ENCODE data around the gene ITGBL1.

The ITGBL1 gene

GRCh38 chr13:101623470-101624209 is 171.2 kb downstream of the ITGBL1 start:
- in situ Hi-C loops (cut with HindIII; ENCODE audit: low sequenced_read_pairs), result no loop called here
- DNase-seq (ENCODE audit: low read depth), result no peak
- TF ChIP-seq CTCF (IDR thresholded peaks at IDR 0.05; ENCODE audit: low read depth, low read length, missing control alignments), result no peak
- H3K4me3 ChIP-seq (ENCODE audit: low read depth, low read length), result no peak overlapping the region

GRCh38 chr13:101624210-101624922 is 171.9 kb downstream of the ITGBL1 start:
- no peak overlapping the region for H3K4me3 ChIP-seq (ENCODE audit: low read depth, low read length)
- DNase-seq (ENCODE audit: low read depth), result no peak
- no peak for TF ChIP-seq CTCF (IDR thresholded peaks at IDR 0.05; ENCODE audit: low read depth, low read length, missing control alignments)
- in situ Hi-C loops (cut with HindIII; ENCODE audit: low sequenced_read_pairs), result no loop called here

GRCh38 chr13:101624981-101625380 is 172.5 kb downstream of the ITGBL1 start:
- in situ Hi-C loops (cut with HindIII; ENCODE audit: low sequenced_read_pairs), result no loop called here
- DNase-seq (ENCODE audit: low read depth), result no peak
- no peak overlapping the region for H3K4me3 ChIP-seq (ENCODE audit: low read depth, low read length)
- no peak for TF ChIP-seq CTCF (IDR thresholded peaks at IDR 0.05; ENCODE audit: low read depth, low read length, missing control alignments)

GRCh38 chr13:101626925-101627555 is 174.6 kb downstream of the ITGBL1 start:
- no peak for TF ChIP-seq CTCF (IDR thresholded peaks at IDR 0.05; ENCODE audit: low read depth, low read length, missing control alignments)
- H3K4me3 ChIP-seq (ENCODE audit: low read depth, low read length), result no peak overlapping the region
- no peak for DNase-seq (ENCODE audit: low read depth)
- in situ Hi-C loops (cut with HindIII; ENCODE audit: low sequenced_read_pairs), result no loop called here

- no peak overlapping the region for H3K4me3 ChIP-seq (ENCODE audit: low read depth, low read length)
- no peak for DNase-seq (ENCODE audit: low read depth)
- in situ Hi-C loops (cut with HindIII; ENCODE audit: low sequenced_read_pairs), result no loop called here
- TF ChIP-seq CTCF (IDR thresholded peaks at IDR 0.05; ENCODE audit: low read depth, low read length, missing control alignments), result no peak
Measured at GRCh38 chr13:101627556-101627943, 175.1 kb downstream of the ITGBL1 start.

GRCh38 chr13:101628900-101629299 is 176.4 kb downstream of the ITGBL1 start:
- no peak for TF ChIP-seq CTCF (IDR thresholded peaks at IDR 0.05; ENCODE audit: low read depth, low read length, missing control alignments)
- no peak for DNase-seq (ENCODE audit: low read depth)
- no peak overlapping the region for H3K4me3 ChIP-seq (ENCODE audit: low read depth, low read length)
- in situ Hi-C loops (cut with HindIII; ENCODE audit: low sequenced_read_pairs), result no loop called here

All from astrocyte of the cerebellum (primary cell).